ENCODE data around the gene CYFIP1. TPM values are rescaled to one million over a fixed set of nuclear protein-coding genes. Genes with fewer than 3 reads are reported as not detected.

The CYFIP1 gene
- total and polyA plus RNA-seq, 9 of the 15 experiments (the other 6 are each of a cell fraction or from before 2014, with no cell fraction given): 3.8 to 59.8 (median 28.3) TPM

GRCh38 chr15:22838292-22839042, 141.7 kb downstream of the CYFIP1 start, which contains the start of gene NIPA2 (continued):
- TF ChIP-seq ZNF431 (CRISPR knock-in tag; IDR thresholded peaks at IDR 0.05) (peak; percentile 52), MAZ (CRISPR knock-in tag; conservative IDR thresholded peaks at IDR 0.05 in 1 of 2, IDR thresholded peaks at IDR 0.05 in 1 of 2) (peak; percentile 66 to 91), MLLT1 (IDR thresholded peaks at IDR 0.05) (peak in 1 of 2 experiments; percentile 22; a peak in 1 of 4 replicates), MBD1 (CRISPR knock-in tag; IDR thresholded peaks at IDR 0.05) (no peak), CXXC5 (CRISPR knock-in tag; IDR thresholded peaks at IDR 0.05) (peak; percentile 86), NONO (IDR thresholded peaks at IDR 0.05; ENCODE audit: low read depth in 2 of 2, low read length in 1 of 2) (peak in 1 of 2 experiments; percentile 81; a peak in 2 of 4 replicates), TAF1 (IDR thresholded peaks at IDR 0.05; ENCODE audit: control insufficient read depth, extremely low read depth, insufficient read depth, low read length, severe bottlenecking) (peak; percentile 71), ZBTB1 (CRISPR knock-in tag; IDR thresholded peaks at IDR 0.05; ENCODE audit: borderline replicate concordance, low read depth) (peak; percentile 21; the same call in 1 of the 2 replicates), ZNF740 (CRISPR knock-in tag; IDR thresholded peaks at IDR 0.05) (peak; percentile 83), ZNF740 (tag; IDR thresholded peaks at IDR 0.05) (no peak; a peak in 1 of 4 replicates), CHD2 (IDR thresholded peaks at IDR 0.05; ENCODE audit: low read depth, low read length) (no peak), PHF8 (IDR thresholded peaks at IDR 0.05; ENCODE audit: borderline replicate concordance, low read length) (peak; percentile 85; the same call in 1 of the 2 replicates), GTF2E2 (tag; IDR thresholded peaks at IDR 0.05) (0 out of 2 replicates have a peak, but pooled peaks have one; percentile 56), THAP12 (CRISPR knock-in tag; IDR thresholded peaks at IDR 0.05) (peak; percentile 49; the same call in 1 of the 2 replicates)
- TF ChIP-seq, protein P1, sequence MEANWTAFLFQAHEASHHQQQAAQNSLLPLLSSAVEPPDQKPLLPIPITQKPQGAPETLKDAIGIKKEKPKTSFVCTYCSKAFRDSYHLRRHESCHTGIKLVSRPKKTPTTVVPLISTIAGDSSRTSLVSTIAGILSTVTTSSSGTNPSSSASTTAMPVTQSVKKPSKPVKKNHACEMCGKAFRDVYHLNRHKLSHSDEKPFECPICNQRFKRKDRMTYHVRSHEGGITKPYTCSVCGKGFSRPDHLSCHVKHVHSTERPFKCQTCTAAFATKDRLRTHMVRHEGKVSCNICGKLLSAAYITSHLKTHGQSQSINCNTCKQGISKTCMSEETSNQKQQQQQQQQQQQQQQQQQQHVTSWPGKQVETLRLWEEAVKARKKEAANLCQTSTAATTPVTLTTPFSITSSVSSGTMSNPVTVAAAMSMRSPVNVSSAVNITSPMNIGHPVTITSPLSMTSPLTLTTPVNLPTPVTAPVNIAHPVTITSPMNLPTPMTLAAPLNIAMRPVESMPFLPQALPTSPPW (CRISPR knock-in tag; IDR thresholded peaks at IDR 0.05): peak; percentile 92

Data from K562 (cell line).